Lower leg skin (tissue), 3 donors: ENCODE measurements around the gene STEEP1.

Experiments
- POLR2A ChIP-seq, 2 donors: fragments of 450-650 bp; IDR thresholded peaks; one replicate each; pipeline ENCODE4 v1.6.1; 2016 to 2017; ENCODE audit warnings: antibody characterized with exemption in 2 of 2, mild to moderate bottlenecking in 1 of 2, moderate library complexity in 1 of 2
- TF ChIP-seq, protein P1 (sequence below), 3 donors: fragments of 450-650 bp; IDR thresholded peaks; one replicate each; pipeline ENCODE4 v1.5.1; 2016; ENCODE audit warnings: antibody characterized with exemption in 3 of 3, mild to moderate bottlenecking in 3 of 3, moderate library complexity in 2 of 3

DNA sequence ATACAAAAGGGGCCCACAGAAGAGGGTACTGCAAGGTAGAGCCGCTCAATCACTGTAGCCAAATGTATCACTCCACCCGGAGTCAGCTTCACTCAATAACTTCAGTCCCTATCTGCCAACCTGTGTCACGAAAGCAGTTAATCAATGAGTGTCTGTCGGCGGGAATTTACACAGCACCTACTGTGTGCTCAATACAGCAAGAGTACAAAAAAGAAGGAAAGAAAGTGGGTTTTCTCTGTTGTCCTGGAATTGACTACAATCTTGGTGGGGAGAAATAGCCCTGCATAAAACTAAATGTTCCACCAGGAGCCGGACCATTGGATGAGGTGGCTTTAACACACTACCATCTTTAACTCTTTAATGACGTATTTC lies 41.8 kb upstream of the STEEP1 start:
- TF ChIP-seq, protein P1, sequence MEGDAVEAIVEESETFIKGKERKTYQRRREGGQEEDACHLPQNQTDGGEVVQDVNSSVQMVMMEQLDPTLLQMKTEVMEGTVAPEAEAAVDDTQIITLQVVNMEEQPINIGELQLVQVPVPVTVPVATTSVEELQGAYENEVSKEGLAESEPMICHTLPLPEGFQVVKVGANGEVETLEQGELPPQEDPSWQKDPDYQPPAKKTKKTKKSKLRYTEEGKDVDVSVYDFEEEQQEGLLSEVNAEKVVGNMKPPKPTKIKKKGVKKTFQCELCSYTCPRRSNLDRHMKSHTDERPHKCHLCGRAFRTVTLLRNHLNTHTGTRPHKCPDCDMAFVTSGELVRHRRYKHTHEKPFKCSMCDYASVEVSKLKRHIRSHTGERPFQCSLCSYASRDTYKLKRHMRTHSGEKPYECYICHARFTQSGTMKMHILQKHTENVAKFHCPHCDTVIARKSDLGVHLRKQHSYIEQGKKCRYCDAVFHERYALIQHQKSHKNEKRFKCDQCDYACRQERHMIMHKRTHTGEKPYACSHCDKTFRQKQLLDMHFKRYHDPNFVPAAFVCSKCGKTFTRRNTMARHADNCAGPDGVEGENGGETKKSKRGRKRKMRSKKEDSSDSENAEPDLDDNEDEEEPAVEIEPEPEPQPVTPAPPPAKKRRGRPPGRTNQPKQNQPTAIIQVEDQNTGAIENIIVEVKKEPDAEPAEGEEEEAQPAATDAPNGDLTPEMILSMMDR (IDR thresholded peaks at IDR 0.05), result no peak
- TF ChIP-seq POLR2A (IDR thresholded peaks at IDR 0.05), result no peak
